Endothelial cell (in vitro differentiated cells): ENCODE data around the gene SEC22A. TPM values are rescaled to one million over a fixed set of nuclear protein-coding genes. Genes with fewer than 3 reads are reported as not detected.

Experiments
- DNase-seq: peaks from one replicate; pipeline ENCODE4 v3.0.0; 2021; ENCODE audit warnings: low spot score
- H3K27ac Mint-ChIP-seq: one replicate; pipeline ENCODE4 v1.8.0; 2021; ENCODE audit warnings: mixed read lengths, inconsistent platforms; ENCODE audit not compliant: unreplicated experiment
- H3K27me3 Mint-ChIP-seq: one replicate; pipeline ENCODE4 v1.8.0; 2021; ENCODE audit warnings: mild to moderate bottlenecking, moderate library complexity, mixed read lengths, inconsistent platforms; ENCODE audit not compliant: unreplicated experiment
- H3K36me3 Mint-ChIP-seq: one replicate; pipeline ENCODE4 v1.8.0; 2021; ENCODE audit warnings: mild to moderate bottlenecking, low read depth, mixed read lengths, inconsistent platforms; ENCODE audit not compliant: unreplicated experiment
- H3K4me1 Mint-ChIP-seq: one replicate; pipeline ENCODE4 v1.8.0; 2021; ENCODE audit warnings: mild to moderate bottlenecking, mixed read lengths, inconsistent platforms; ENCODE audit not compliant: unreplicated experiment
- H3K4me3 Mint-ChIP-seq: one replicate; pipeline ENCODE4 v1.8.0; 2021; ENCODE audit warnings: mild to moderate bottlenecking, mixed read lengths, inconsistent platforms; ENCODE audit not compliant: unreplicated experiment
- H3K9me3 Mint-ChIP-seq: one replicate; pipeline ENCODE4 v1.8.0; 2021; ENCODE audit warnings: mixed read lengths, inconsistent platforms; ENCODE audit not compliant: unreplicated experiment
- CTCF ChIP-seq: fragments of 200-600 bp; sonication (generic); IDR thresholded peaks from one replicate; pipeline ENCODE4 v1.5.0; 2021; ENCODE audit warnings: antibody characterized with exemption; ENCODE audit not compliant: unreplicated experiment
- total RNA-seq: library from RNA; stranded (reverse); fragmentation: NEBNext Ultra II Directional; extraction: Animal tissue kit (Norgen Biotek cat#: 25700); gene quantifications from one replicate; pipeline ENCODE4 v1.2.1, GENCODE V29; 2021; ENCODE audit not compliant: unreplicated experiment

SEC22A gene
- total RNA-seq, 1 donor from 2014 or later = 14.9 TPM

GRCh38 chr3:123312331-123313265, 110.9 kb downstream of the SEC22A start:
- Mint-ChIP-seq H3K4me3 (no peak overlapping the region), H3K27ac (no peak overlapping the region), H3K4me1 (peaks cover 12% of the 10 kb centered on the region)

GRCh38 chr3:123313889-123314288, 112.1 kb downstream of the SEC22A start:
- peaks cover 12% of the 10 kb centered on the region for H3K4me1 Mint-ChIP-seq
- DNase-seq = no peak
- no peak overlapping the region for H3K4me3 Mint-ChIP-seq
- H3K9me3 Mint-ChIP-seq = no peaks in the 10 kb centered on the region
- no peak for TF ChIP-seq CTCF
- H3K27me3 Mint-ChIP-seq = peaks cover 14% of the 10 kb centered on the region
- no peak overlapping the region for H3K27ac Mint-ChIP-seq
- H3K36me3 Mint-ChIP-seq = no peaks in the 10 kb centered on the region

More at GRCh38 chr3:123312331-123313265, 110.9 kb downstream of the SEC22A start:
- Mint-ChIP-seq H3K27me3 (peaks cover 14% of the 10 kb centered on the region), H3K36me3 (no peaks in the 10 kb centered on the region), H3K9me3 (no peaks in the 10 kb centered on the region)
- no peak for DNase-seq
- TF ChIP-seq CTCF = no peak

- H3K9me3 Mint-ChIP-seq = no peaks in the 10 kb centered on the region
- no peak for DNase-seq
- H3K36me3 Mint-ChIP-seq = no peaks in the 10 kb centered on the region
- no peak for TF ChIP-seq CTCF
- H3K4me3 Mint-ChIP-seq = no peak overlapping the region
- peaks cover 12% of the 10 kb centered on the region for H3K4me1 Mint-ChIP-seq
- peaks cover 14% of the 10 kb centered on the region for H3K27me3 Mint-ChIP-seq
- no peak overlapping the region for H3K27ac Mint-ChIP-seq
Observed at GRCh38 chr3:123314359-123315270, 112.9 kb downstream of the SEC22A start.

- H3K27ac Mint-ChIP-seq = no peak overlapping the region
- no peak for TF ChIP-seq CTCF
- H3K27me3 Mint-ChIP-seq = peaks cover 14% of the 10 kb centered on the region
- H3K36me3 Mint-ChIP-seq = no peaks in the 10 kb centered on the region
- peaks cover 12% of the 10 kb centered on the region for H3K4me1 Mint-ChIP-seq
- H3K9me3 Mint-ChIP-seq = no peaks in the 10 kb centered on the region
- no peak overlapping the region for H3K4me3 Mint-ChIP-seq
- no peak for DNase-seq
Observed at GRCh38 chr3:123315271-123315595, 113.5 kb downstream of the SEC22A start.
